Retina (tissue), 1 donor: ENCODE results near the gene EPHX1.

Experiments used
- DNase-seq: peaks from one replicate; pipeline ENCODE4 v3.0.0-alpha.2; 2016

The EPHX1 gene

GRCh38 chr1:225866061-225866837 is 56.3 kb downstream of the EPHX1 start:
- no peak for DNase-seq

- no peak for DNase-seq
Observed at GRCh38 chr1:225866981-225867380, 57.1 kb downstream of the EPHX1 start.

- no peak for DNase-seq
Observed at GRCh38 chr1:225868631-225869330, 58.9 kb downstream of the EPHX1 start.

GRCh38 chr1:225870911-225871310 is 61.0 kb downstream of the EPHX1 start:
- DNase-seq, result no peak

DNA sequence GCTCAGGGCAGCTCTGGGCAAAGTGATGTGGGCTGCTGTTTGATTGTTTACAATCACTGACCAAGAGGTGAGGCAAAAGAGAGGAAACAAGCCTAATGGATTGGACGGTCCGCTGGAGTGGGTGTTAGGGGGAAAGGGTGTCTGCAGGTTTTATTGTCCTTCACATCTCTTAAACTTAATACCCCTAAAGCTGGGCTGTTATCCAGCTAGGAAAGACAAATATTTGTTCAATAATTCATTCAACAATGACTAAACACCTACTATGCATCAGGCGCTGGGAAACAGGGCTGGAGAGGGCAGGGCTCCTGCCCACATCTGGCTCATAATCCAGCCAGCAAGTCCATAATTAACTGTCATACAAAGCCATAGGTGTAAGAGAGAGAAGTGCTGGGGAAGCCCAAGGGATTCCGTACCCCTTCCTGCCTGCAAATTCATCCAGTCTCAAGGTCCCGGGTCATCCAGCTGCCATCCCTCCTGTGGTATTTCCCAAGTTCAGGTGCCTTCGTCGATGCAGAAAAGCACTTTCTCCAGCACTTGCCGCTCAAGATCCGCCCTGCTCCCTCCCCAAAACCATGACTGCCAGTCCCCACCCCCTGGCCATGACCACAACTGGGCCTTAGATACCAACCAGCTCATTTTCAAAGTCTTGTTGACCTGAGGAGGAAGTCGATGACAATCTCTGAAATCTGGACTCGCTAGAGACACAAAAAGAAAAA is 61.6 kb downstream of the EPHX1 start:
- DNase-seq, result no peak

DNA sequence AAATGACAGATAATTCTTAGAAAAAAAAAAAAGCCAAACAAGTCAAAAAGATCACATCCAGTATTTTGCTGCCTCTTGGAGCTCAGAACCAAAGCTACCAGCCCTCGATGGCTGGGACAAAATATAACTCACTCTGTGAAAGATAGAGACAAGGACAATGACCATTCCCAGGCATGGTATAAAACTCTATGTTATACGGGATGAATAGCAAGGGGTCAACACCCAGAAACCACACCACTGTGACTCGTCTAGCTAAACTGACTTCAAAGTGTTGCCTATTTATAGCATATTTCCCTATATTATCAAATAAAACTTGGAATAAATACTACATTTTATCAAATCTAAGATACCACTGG is 62.1 kb downstream of the EPHX1 start:
- DNase-seq, result no peak

GRCh38 chr1:225873281-225873850 is 63.4 kb downstream of the EPHX1 start:
- DNase-seq, result no peak

DNA sequence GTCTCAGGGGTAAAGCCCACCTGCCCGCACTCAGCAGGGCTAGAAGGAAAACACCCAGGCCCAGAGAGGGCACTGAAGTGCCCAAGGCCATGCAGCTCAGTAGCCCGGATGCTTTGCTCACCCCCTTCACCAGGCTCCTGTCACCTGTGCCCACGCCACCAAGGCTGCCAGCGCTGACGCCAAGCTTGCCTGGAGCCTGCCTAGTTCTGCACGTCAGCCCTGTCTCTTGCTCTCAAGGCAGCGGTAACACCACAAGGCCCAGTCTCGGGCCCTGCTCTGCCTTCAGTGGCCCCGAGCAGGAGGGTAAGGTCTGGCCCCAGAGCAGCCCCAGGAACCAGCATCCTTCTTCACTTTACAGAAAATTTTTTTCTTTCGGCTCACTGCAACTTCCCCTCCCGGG is 64.5 kb downstream of the EPHX1 start:
- no peak for DNase-seq

DNA sequence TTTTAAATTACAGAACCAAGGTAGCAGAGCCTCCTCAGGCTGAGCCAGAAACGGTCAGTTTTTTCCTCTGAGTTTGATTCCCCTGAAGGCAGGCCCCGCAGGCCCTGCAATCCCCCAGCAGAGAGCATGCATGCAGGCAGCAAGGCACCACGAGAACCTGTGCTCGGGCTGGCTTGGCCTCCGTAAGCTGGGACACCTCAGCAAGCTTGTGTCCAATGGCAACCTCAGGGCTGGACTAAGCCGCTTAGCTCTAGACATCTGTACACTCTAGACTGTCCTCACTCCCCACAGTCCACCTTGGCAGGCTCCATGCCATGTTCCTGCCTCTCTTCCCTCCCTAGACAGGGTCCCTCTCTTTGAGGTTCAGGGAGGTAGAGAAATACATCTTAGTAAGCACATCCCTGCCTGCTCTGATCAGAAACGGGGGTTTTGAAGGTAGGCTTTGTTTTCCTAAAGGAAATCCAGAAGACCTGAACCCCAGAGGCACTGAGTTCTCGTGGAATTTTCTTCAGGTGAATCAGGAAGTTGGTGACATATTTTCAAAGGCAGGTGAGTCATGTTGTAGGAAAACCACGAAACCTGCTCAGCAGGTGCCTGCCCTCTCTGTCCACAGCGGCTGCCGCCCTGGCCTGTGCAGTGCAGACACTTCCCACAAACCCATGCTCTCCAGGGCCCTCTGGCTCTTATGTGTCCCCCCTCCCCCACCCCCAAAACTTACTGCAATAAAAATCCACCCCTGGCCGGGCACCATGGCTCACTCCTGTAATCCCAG is 65.3 kb downstream of the EPHX1 start:
- DNase-seq, result no peak

DNA sequence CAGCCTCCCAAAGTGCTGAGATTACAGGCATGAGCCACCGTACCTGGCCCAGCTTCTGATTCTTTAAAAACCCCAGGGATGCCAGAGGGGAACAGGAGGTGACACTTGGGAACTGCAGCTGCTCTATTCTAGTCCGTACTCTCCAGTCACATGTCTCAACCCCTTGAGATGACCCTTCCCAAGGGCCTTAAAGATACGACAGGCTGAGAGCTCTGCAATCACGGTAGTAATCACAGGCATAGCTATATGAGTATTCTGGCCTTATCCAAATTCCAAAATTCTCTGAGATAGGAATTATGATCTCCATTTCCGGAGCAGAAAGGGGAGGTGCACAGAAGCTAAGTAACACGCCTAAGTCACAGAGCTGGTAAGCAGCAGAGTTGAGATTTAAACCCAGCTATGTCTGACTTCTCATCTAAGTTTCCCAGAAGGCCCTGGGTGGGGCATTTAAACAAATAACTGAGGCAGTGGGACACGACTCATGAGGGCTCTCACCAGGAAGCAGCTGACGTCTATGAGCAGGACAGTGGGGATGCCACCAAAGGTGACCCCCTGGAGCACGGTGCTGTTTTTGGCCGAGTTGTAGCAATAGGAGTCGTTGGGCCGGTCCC is 67.1 kb downstream of the EPHX1 start:
- no peak for DNase-seq

DNA sequence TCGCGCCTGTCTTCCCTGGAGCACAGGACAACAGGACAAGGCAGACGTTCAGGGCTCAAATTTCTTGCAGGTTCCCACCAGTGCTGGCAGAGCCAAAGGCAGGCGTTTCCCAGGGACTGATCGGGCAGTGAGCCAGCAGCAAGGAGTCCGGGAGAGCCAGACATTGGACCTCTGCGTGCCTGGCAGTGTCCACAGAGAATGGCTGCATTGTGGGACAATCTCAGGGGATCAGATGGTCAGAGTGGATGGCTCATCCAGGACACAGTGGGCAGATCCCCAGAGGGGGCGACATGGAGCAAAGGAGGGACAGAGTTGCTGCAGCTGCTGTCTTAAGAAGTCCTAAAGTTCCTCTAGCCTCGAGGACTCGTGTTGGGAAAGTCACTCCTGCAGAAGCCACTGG is 67.7 kb downstream of the EPHX1 start:
- DNase-seq, result peak; percentile 46

DNA sequence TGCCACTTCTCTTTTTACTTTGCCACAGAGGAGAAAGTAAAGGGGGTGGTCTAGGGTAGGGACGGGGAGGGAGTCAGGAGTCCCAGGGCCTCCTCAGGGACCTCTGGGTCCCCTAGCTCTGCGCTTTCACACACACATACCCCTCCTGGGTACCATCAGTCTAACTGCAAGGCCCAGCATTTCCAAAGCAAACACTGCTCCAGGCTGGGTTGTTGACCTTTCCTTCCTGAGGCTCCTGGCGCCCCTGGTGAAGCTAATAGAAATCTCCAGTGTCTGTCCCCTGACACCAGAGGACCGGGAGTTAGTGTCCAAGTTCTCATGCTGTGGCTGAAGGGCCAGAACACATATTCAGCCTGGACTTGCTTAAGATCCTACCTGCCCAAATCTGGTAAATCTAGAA is 68.4 kb downstream of the EPHX1 start:
- DNase-seq, result no peak

DNA sequence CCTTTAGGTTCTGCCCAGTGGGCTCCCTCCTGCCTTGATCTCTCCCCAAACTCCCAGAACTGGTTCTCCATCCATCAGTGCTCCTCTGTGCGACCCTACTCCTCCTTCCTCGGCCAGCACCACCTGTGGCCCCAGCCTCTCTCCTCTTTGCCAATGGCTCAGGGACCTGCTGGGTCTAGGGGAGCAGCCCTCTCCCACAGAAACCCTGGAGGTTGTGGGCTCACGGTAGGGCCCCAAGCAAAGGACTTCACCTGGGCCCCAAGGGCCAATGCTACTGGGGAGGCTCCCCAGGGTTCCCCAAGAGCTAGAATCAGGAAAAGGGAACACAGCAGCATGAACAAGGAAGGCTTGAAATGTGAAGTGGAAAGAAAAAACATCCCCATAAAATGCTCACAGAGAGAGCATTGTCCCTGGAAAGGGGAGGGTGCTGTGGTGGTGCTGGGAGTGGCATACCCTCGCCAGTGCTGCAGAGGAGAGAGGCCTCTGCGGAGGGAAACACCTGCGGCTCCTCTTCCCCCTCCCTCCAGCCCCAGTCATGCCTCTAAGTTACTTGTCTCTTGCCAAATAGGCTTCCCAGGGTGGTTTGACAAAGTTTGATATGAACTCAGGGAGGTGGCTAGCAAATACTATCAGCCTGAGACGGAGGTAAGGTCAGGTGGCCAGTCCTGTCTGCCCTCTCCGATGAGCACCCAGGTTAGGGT is 69.7 kb downstream of the EPHX1 start:
- DNase-seq, result no peak

- no peak for DNase-seq
Observed at GRCh38 chr1:225880222-225880588, 70.3 kb downstream of the EPHX1 start.

- DNase-seq, result no peak
Observed at GRCh38 chr1:225880636-225881035, 70.7 kb downstream of the EPHX1 start.

DNA sequence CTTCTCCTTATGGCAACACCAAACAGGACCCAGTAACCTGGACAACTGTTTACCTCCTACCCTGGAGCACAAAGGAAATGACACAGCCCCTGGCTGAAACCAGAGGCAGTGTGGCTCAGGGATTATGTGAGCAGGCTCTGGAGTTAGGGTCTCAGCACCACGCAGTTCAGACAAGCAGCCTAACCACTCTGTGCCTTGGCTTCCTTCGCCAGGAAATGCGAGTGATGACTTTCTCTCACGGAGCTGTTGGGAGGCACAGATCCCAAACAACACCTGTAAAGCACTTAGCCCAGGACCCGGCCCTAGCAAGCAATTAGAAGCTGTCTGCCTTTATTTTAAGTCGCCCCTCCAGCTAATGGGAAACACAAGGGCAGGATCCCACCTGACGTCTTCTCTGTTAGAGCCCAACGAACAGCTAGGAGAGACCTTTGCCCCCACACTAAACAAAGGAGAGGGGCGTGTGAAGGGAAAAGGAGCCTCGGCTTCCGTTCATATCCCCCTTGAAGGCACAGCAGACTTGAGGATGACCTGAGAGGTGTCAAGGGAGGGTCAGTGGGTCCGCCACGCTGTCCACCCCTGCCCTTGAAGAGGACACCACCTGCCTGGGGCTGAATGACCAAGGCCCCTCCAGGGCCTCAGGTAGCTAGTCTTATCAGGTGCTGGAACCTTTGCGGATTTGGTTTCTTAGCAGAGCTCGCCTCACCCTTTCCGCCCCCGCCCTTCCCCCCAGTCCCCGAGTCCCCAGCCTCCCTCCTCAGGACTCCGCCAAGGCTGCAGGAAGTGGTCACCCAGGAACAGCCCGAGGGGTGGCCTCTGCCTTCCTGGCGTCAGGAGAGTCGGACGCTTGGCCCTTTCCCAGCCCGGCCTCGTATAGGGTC is 71.4 kb downstream of the EPHX1 start:
- no peak for DNase-seq

GRCh38 chr1:225881959-225882693 is 72.2 kb downstream of the EPHX1 start, which contains the start of gene TMEM63A:
Gene TMEM63A, minus strand, starts transcription at chr1:225882380. Its CDS starts 4,800 bp downstream, at chr1:225877580.
- peak; percentile 84 for DNase-seq

- peak; percentile 77 for DNase-seq
Observed at GRCh38 chr1:225882694-225883615, 73.0 kb downstream of the EPHX1 start.
